ENCODE measurements around the gene DHX29.
A peak's percentile ranks its signal among the peaks of the same experiment; 100 is the strongest.

Gene DHX29

DNA sequence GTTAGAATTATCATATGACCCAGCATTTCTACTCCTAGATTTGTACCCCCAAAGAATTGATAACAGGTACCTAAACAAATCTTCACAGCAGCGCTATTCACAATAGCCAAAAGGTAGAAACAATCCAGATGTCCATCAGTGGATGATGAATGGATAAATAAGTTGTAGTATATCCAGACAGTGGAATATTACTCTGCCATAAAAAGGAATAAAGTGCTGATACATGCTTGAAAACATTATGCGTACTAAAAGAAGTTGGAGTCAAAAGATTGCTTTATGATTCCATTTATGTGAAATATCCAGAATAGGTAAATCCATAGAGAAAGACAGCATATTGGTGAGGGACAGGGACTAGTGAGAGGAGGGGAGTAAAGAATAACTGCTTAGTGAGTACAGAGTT lies 26.3 kb upstream of the DHX29 start:
- H3K4me3 ChIP-seq (ENCODE audit: low read depth, low read length), result no peak overlapping the region
- H3K36me3 ChIP-seq, result peaks cover 36% of the 10 kb centered on the region
- no peaks in the 10 kb centered on the region for H3K4me1 ChIP-seq
- no peaks in the 10 kb centered on the region for H3K9me3 ChIP-seq
- DNase-seq, result no peak
- TF ChIP-seq CTCF (IDR thresholded peaks at IDR 0.05; ENCODE audit: low read depth, low read length), result no peak
- H3K27me3 ChIP-seq, result no peaks in the 10 kb centered on the region

DNA sequence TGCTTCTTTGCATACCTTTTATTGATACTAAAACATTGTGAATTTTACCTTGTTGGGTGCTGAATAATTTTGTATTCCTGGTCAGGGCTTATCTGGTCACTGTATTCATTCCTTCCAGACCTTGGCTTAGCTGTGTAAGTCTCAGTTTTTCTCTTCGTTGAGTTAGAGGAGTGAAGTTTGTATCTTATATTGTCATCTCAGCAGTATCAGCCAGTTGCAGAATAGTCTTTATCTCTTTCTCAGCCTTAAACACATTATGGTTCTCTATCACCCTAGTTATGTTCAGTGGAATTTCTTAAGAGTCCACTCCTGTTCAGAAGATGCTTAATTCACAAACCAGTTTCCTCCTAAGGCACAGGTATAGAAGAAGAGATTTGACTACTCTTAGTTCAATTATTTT lies 25.5 kb upstream of the DHX29 start:
- Histone ChIP-seq H3K27me3 (no peaks in the 10 kb centered on the region), H3K4me1 (no peaks in the 10 kb centered on the region), H3K9me3 (no peaks in the 10 kb centered on the region), H3K36me3 (peaks cover 43% of the 10 kb centered on the region), H3K4me3 (ENCODE audit: low read depth, low read length) (no peak overlapping the region)
- TF ChIP-seq CTCF (IDR thresholded peaks at IDR 0.05; ENCODE audit: low read depth, low read length), result no peak
- DNase-seq, result no peak

DNA sequence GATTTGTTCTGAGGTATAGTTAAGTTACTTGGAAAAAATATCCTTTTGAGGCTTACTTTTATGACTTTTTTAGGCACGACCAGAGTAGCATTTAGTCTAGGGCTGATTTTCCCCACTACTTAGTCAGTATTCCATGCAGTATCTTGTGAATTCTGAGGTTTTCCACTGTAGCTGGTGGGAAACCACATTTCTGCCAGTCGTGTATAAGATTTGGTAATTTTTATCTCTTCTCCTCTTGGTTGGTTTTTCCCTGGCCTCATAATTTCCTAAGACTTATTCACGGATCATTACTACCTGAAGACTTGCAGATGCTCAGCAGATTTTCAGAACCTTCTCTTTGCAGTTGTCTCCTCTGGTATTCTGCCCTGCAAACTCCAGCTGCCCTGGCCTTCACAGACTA lies 23.8 kb upstream of the DHX29 start:
- DNase-seq, result no peak
- H3K27me3 ChIP-seq, result no peaks in the 10 kb centered on the region
- H3K4me3 ChIP-seq (ENCODE audit: low read depth, low read length), result no peak overlapping the region
- TF ChIP-seq CTCF (IDR thresholded peaks at IDR 0.05; ENCODE audit: low read depth, low read length), result no peak
- no peaks in the 10 kb centered on the region for H3K9me3 ChIP-seq
- no peaks in the 10 kb centered on the region for H3K4me1 ChIP-seq
- peaks cover 59% of the 10 kb centered on the region for H3K36me3 ChIP-seq

DNA sequence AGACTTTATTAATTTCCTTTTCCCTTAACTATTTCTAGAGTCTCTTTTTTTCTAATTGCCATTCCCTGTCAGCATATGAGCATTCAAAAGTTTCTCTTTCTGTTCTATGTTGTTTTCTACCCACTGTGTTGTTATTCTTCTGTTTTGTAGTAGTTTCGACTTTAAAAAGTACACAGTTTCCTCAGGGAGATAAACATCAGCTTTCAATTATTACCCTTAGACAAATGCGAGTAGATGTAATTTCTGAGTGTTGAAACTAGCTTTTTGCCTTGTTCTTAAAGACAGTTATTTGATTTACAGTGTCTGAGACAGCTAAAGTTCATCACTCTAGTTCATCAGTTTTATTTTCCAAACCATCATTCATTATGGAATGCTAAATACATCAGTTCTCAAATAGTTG lies 19.8 kb upstream of the DHX29 start:
- TF ChIP-seq CTCF (IDR thresholded peaks at IDR 0.05; ENCODE audit: low read depth, low read length), result no peak

GRCh38 chr5:55325621-55326020 lies 18.1 kb upstream of the DHX29 start:
- Histone ChIP-seq H3K4me3 (ENCODE audit: low read depth, low read length) (no peak overlapping the region), H3K4me1 (no peaks in the 10 kb centered on the region), H3K27me3 (no peaks in the 10 kb centered on the region), H3K36me3 (peaks cover 51% of the 10 kb centered on the region), H3K9me3 (no peaks in the 10 kb centered on the region)
- DNase-seq, result no peak
- TF ChIP-seq CTCF (IDR thresholded peaks at IDR 0.05; ENCODE audit: low read depth, low read length), result no peak

More for the DNA sequence above, 19.8 kb upstream of the DHX29 start:
- H3K4me3 ChIP-seq (ENCODE audit: low read depth, low read length), result no peak overlapping the region
- peaks cover 61% of the 10 kb centered on the region for H3K36me3 ChIP-seq
- no peaks in the 10 kb centered on the region for H3K9me3 ChIP-seq
- H3K4me1 ChIP-seq, result no peaks in the 10 kb centered on the region
- no peak for DNase-seq
- H3K27me3 ChIP-seq, result no peaks in the 10 kb centered on the region

- TF ChIP-seq CTCF (IDR thresholded peaks at IDR 0.05; ENCODE audit: low read depth, low read length), result peak; percentile 67
- Histone ChIP-seq H3K36me3 (peaks cover 49% of the 10 kb centered on the region), H3K4me1 (no peaks in the 10 kb centered on the region), H3K27me3 (no peaks in the 10 kb centered on the region), H3K9me3 (no peaks in the 10 kb centered on the region), H3K4me3 (ENCODE audit: low read depth, low read length) (no peak overlapping the region)
- DNase-seq, result no peak
Measured at GRCh38 chr5:55324815-55325418, 17.4 kb upstream of the DHX29 start.

Measured in BE2C (cell line).